Bronchial epithelial cell (primary cell): ENCODE results near the gene NPFFR1. TPM values are rescaled to one million over a fixed set of nuclear protein-coding genes. Genes with fewer than 3 reads are reported as not detected.
A peak's percentile ranks its signal among the peaks of the same experiment; 100 is the strongest.

Experiments
- DNase-seq: peaks from one replicate; pipeline ENCODE4 v3.0.0-alpha.2; 2010; ENCODE audit warnings: low read depth
- FAIRE-seq: peaks from 2 replicates; lab custom pipeline; 2011; peaks lifted over from hg19 to GRCh38; lab: Jason Lieb, UNC
- H3K27me3 ChIP-seq: 2 replicates; pipeline ENCODE4 v1.5.1; 2011; ENCODE audit warnings: low read length; ENCODE audit not compliant: control insufficient read depth, insufficient read depth
- H3K36me3 ChIP-seq: 2 replicates; pipeline ENCODE4 v1.5.1; 2011; ENCODE audit warnings: low read length; ENCODE audit not compliant: control insufficient read depth, insufficient read depth
- H3K4me3 ChIP-seq: 2 replicates; pipeline ENCODE4 v1.5.1; 2011; ENCODE audit warnings: mild to moderate bottlenecking, low read depth, low read length, control low read depth
- CTCF ChIP-seq: IDR thresholded peaks from 2 replicates; pipeline ENCODE4 v1.5.1; 2011; ENCODE audit warnings: mild to moderate bottlenecking, moderate library complexity, low read length, control low read depth, inconsistent platforms; ENCODE audit not compliant: insufficient read depth, severe bottlenecking
- total RNA-seq: library from RNA; depleted of rRNA; stranded (reverse); fragments of >200 nt; gene quantifications from 2 replicates; pipeline ENCODE4 v1.2.1, GENCODE V29; 2014

Gene NPFFR1
- total RNA-seq = under 0.01 TPM in 1 of 2 replicates, not detected in the other

- TF ChIP-seq CTCF = no peak
- H3K27me3 ChIP-seq = peaks cover 38% of the 10 kb centered on the region
- FAIRE-seq = no peak
- DNase-seq = no peak
- no peaks in the 10 kb centered on the region for H3K36me3 ChIP-seq
- no peak within 1 kb of the TSS for H3K4me3 ChIP-seq
Measured at GRCh38 chr10:70283445-70284399, at the start of gene NPFFR1. Gene NPFFR1 (minus strand): TSS chr10:70284004. CDS start chr10:70283676, 328 bp downstream.

GRCh38 chr10:70333268-70333667 is 49.5 kb upstream of the NPFFR1 start:
- DNase-seq = no peak
- H3K27me3 ChIP-seq = no peaks in the 10 kb centered on the region
- no peak overlapping the region for H3K4me3 ChIP-seq
- no peak for TF ChIP-seq CTCF
- H3K36me3 ChIP-seq = no peaks in the 10 kb centered on the region
- no peak for FAIRE-seq

- Histone ChIP-seq H3K27me3 (no peaks in the 10 kb centered on the region), H3K4me3 (no peak overlapping the region), H3K36me3 (no peaks in the 10 kb centered on the region)
- peak; percentile 88 for FAIRE-seq
- peak; percentile 94 for DNase-seq
- TF ChIP-seq CTCF = peak; percentile 18
Measured at GRCh38 chr10:70331486-70332268, 47.9 kb upstream of the NPFFR1 start.

- FAIRE-seq = no peak
- no peaks in the 10 kb centered on the region for H3K27me3 ChIP-seq
- DNase-seq = no peak
- no peak overlapping the region for H3K4me3 ChIP-seq
- no peak for TF ChIP-seq CTCF
- no peaks in the 10 kb centered on the region for H3K36me3 ChIP-seq
Measured at GRCh38 chr10:70331160-70331485, 47.3 kb upstream of the NPFFR1 start.

- H3K27me3 ChIP-seq = no peaks in the 10 kb centered on the region
- FAIRE-seq (no peak), DNase-seq (no peak)
- no peak overlapping the region for H3K4me3 ChIP-seq
- TF ChIP-seq CTCF = no peak
- H3K36me3 ChIP-seq = no peaks in the 10 kb centered on the region
Measured at GRCh38 chr10:70330671-70331070, 46.9 kb upstream of the NPFFR1 start.
